PC-3 (cell line): ENCODE results near the gene IFNGR1. TPM values are rescaled to one million over a fixed set of nuclear protein-coding genes. Genes with fewer than 3 reads are reported as not detected.
A peak's percentile ranks its signal among the peaks of the same experiment; 100 is the strongest.

ENCODE experiments used
- ATAC-seq: fragments of 200-7000 bp; cut with Tn5 transposase; 2 replicates; pipeline ENCODE4 v1.9.1; 2020; ENCODE audit warnings: mild to moderate bottlenecking, moderate library complexity
- BruUV-seq: library from RNA; stranded (reverse); fragments of 400-500 nt; replicated peaks from 2 replicates; lab custom pipeline; 2021; lab: Mats Ljungman, UMichigan
- CTCF ChIA-PET: fragments of 300-600 bp; sonication (Branson Sonifier 250); formaldehyde crosslinking; loops from one replicate; lab custom pipeline; 2022; ENCODE audit warnings: antibody characterized with exemption; lab: Charles Lee
- POLR2A ChIA-PET: fragments of 300-600 bp; sonication (Branson Sonifier 250); formaldehyde crosslinking; loops from one replicate; lab custom pipeline; 2022; ENCODE audit warnings: antibody characterized with exemption; ENCODE audit not compliant: unreplicated experiment; lab: Charles Lee
- DNase-seq: peaks from one replicate; pipeline ENCODE4 v3.0.0-alpha.2; 2015
- H2AFZ ChIP-seq: fragments of 300-600 bp; sonication (generic); 2 replicates; pipeline ENCODE4 v1.6.0; 2016; ENCODE audit warnings: antibody characterized with exemption, low read length
- H3F3A ChIP-seq: fragments of 300-600 bp; sonication (generic); one replicate; pipeline ENCODE4 v1.6.0; 2017; ENCODE audit warnings: antibody characterized with exemption, low read length, control low read depth, mild to moderate bottlenecking; ENCODE audit not compliant: unreplicated experiment
- H3K27ac ChIP-seq: fragments of 300-600 bp; sonication (generic); 2 replicates; pipeline ENCODE4 v1.5.1; 2016; ENCODE audit warnings: mild to moderate bottlenecking, low read length
- H3K27me3 ChIP-seq: fragments of 300-600 bp; sonication (generic); 2 replicates; pipeline ENCODE4 v1.6.1; 2016; ENCODE audit warnings: low read length, mixed read lengths
- H3K36me3 ChIP-seq: fragments of 300-600 bp; sonication (generic); 2 replicates; pipeline ENCODE4 v1.6.1; 2016; ENCODE audit warnings: low read depth, mixed run types, low read length, mixed read lengths
- H3K4me1 ChIP-seq: fragments of 300-600 bp; sonication (generic); 2 replicates; pipeline ENCODE4 v1.5.1; 2016; ENCODE audit warnings: low read length; ENCODE audit not compliant: insufficient read depth
- H3K4me2 ChIP-seq: fragments of 300-600 bp; sonication (generic); 2 replicates; pipeline ENCODE4 v1.6.0; 2016; ENCODE audit warnings: low read length
- H3K4me3 ChIP-seq: fragments of 300-600 bp; sonication (generic); 2 replicates; pipeline ENCODE4 v1.5.1; 2016; ENCODE audit warnings: mild to moderate bottlenecking, low read length, mixed read lengths
- H3K79me2 ChIP-seq: fragments of 300-600 bp; sonication (generic); 2 replicates; pipeline ENCODE4 v1.6.1; 2017; ENCODE audit warnings: low read length, mixed read lengths
- H3K9ac ChIP-seq: fragments of 300-600 bp; sonication (generic); 2 replicates; pipeline ENCODE4 v1.6.0; 2016; ENCODE audit warnings: mild to moderate bottlenecking, low read length
- H3K9me2 ChIP-seq: fragments of 300-600 bp; sonication (generic); replicated peaks from 2 replicates; pipeline ENCODE4 v1.6.1; 2016; ENCODE audit warnings: mixed run types, low read length, mixed read lengths
- H3K9me3 ChIP-seq: fragments of 300-600 bp; sonication (generic); 2 replicates; pipeline ENCODE4 v1.6.1; 2016; ENCODE audit warnings: low read length, mixed read lengths
- H4K20me1 ChIP-seq: fragments of 300-600 bp; sonication (generic); 2 replicates; pipeline ENCODE4 v1.6.1; 2016; ENCODE audit warnings: low read length, mixed read lengths
- CTCF ChIP-seq: fragments of 300-600 bp; sonication (generic); conservative IDR thresholded peaks from 2 replicates; pipeline ENCODE4 v1.5.1; 2017; ENCODE audit warnings: antibody characterized with exemption, low read depth, mild to moderate bottlenecking, low read length
- EZH2 ChIP-seq: fragments of 300-600 bp; sonication (generic); IDR thresholded peaks from one replicate; pipeline ENCODE4 v1.6.1; 2017; ENCODE audit warnings: antibody characterized with exemption, mild to moderate bottlenecking, low read length; ENCODE audit not compliant: unreplicated experiment
- EZH2phosphoT487 ChIP-seq: fragments of 300-600 bp; sonication (generic); IDR thresholded peaks from 2 replicates; pipeline ENCODE4 v1.6.1; 2018; ENCODE audit warnings: mild to moderate bottlenecking, antibody characterized with exemption, low read length, borderline replicate concordance
- intact Hi-C: fragments of 100-400 bp; cut with micrococcal nuclease; formaldehyde crosslinking; loops from 2 replicates; pipeline ENCODE4 v1.9.0; 2023
- total RNA-seq: library from RNA; depleted of rRNA; stranded (reverse); fragments of >200 nt; gene quantifications from 2 replicates; pipeline ENCODE4 v1.2.3, GENCODE V29; 2014

IFNGR1 gene
- total RNA-seq, 1 experiment from 2014 or later = 24.6 TPM

DNA sequence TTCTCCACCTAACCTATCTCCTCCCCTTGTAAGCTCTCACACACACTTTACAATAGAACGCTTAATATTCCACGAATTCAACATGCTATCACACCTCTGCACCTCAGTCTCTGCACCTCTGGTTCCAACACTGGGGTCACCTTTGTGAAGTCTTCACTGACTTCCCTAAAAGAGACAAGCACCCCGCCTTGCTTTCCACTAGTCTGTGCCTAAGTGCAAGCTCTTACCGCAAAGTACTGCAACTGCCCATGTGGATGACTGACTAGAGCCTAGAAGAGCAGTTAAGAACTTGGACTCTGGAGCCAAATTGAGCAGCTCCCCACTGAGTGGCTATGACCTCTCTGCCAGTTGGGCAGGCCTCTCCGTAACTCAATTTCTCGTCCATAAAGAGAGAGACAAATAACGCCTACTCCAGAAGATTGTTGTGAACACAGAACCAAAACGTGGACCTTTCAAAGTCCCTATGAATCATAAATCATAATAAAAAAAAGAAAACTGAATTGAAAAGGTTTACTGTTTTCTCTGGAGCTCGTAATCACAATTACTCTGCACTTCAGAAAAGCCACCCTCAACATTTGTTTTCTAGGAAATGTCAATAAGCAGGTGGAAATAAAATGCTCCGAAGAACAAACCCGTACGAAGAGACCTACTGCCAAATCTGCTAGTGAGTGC lies 1.2 kb downstream of the IFNGR1 start:
- peaks cover 28% of the 10 kb centered on the region for H3K4me1 ChIP-seq
- no peaks in the 10 kb centered on the region for H3K9me2 ChIP-seq
- ATAC-seq (no peak), DNase-seq (peak; percentile 6)
- peak overlapping the region; percentile 86; the same call in 1 of the 2 replicates for H2AFZ ChIP-seq
- H3K9ac ChIP-seq = peak overlapping the region; percentile 99
- peak overlapping the region; percentile 76 for H3K4me2 ChIP-seq
- H3K4me3 ChIP-seq = peak overlapping the region; percentile 99
- intact Hi-C loops = loop anchor here (5.0 kb wide), 1 partner anchor 44 kb away; no protein-coding TSS in a partner anchor
- no peaks in the 10 kb centered on the region; the same call in 1 of the 2 replicates for H4K20me1 ChIP-seq
- H3F3A ChIP-seq = no peaks in the 10 kb centered on the region
- peak overlapping the region; percentile 91 for H3K27ac ChIP-seq
- H3K9me3 ChIP-seq = no peaks in the 10 kb centered on the region
- H3K27me3 ChIP-seq = no peaks in the 10 kb centered on the region
- H3K79me2 ChIP-seq = peaks cover 62% of the 10 kb centered on the region
- ChIA-PET CTCF (interaction anchor here (1.1 kb wide), 1 partner anchor 124 kb away, joined by 4 read pairs; no protein-coding TSS in a partner anchor), POLR2A (no interaction called here)
- no peak for TF ChIP-seq EZH2phosphoT487
- TF ChIP-seq EZH2 = no peak
- no peak for TF ChIP-seq CTCF
- no TSS peak for BruUV-seq
- no peaks in the 10 kb centered on the region for H3K36me3 ChIP-seq

DNA sequence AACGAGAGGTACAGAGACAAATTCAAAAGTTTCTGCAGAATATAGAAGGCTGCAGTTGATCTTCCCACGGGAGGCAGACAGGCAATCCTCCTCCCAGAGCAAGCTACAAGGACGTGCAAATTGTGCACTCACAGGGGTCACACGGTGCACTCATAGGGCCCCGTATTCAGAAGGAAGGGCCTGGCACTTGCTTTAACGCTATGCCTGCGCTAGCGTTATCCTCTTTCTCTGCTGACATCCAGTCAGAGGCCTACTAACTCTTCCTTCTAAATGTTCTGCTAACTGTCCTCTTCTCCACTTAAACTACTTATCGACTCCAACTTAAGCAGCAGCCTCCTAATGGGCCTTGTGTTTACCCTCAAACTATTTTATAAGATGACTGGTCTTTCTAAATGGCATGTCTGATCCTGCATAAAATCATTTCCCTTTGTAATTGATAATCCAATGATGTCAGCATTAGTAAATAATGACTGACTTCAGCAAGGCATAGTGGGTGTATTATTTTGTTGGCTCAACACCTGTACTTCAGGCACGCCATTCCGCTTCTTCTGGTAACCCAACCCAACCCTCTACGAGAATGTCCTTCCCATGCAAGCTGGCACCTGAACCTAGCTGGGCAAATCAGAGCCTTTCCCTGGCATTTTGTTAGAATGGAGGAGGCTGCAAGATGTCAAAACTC lies 2.2 kb downstream of the IFNGR1 start:
- intact Hi-C loops = loop anchor here (5.0 kb wide), 1 partner anchor 45 kb away; no protein-coding TSS in a partner anchor
- Histone ChIP-seq H3K9me2 (no peaks in the 10 kb centered on the region), H4K20me1 (no peaks in the 10 kb centered on the region; the same call in 1 of the 2 replicates), H3K36me3 (no peaks in the 10 kb centered on the region; the same call in 1 of the 2 replicates), H3K27me3 (no peaks in the 10 kb centered on the region), H3K9me3 (no peaks in the 10 kb centered on the region), H3K4me2 (peak overlapping the region; percentile 76), H3K79me2 (peaks cover 71% of the 10 kb centered on the region), H3F3A (no peaks in the 10 kb centered on the region), H2AFZ (no peak overlapping the region), H3K4me1 (peaks cover 28% of the 10 kb centered on the region), H3K27ac (peak overlapping the region; percentile 91), H3K4me3 (peak overlapping the region; percentile 99), H3K9ac (peak overlapping the region; percentile 99)
- ChIA-PET POLR2A (no interaction called here), CTCF (no interaction called here)
- no TSS peak for BruUV-seq
- DNase-seq = peak; percentile 55
- TF ChIP-seq EZH2 (no peak), EZH2phosphoT487 (no peak), CTCF (no peak)
- no peak for ATAC-seq
